ENCODE results near the gene GPR158.

GPR158 gene

GRCh38 chr10:25616903-25617592 is 442.2 kb downstream of the GPR158 start:
- Histone ChIP-seq H3K79me2 (ENCODE audit: insufficient read depth, low read depth) (no peaks in the 10 kb centered on the region), H3K27me3 (ENCODE audit: insufficient read depth, low read depth) (no peaks in the 10 kb centered on the region), H4K20me1 (ENCODE audit: insufficient read depth) (no peaks in the 10 kb centered on the region), H2AFZ (ENCODE audit: low read depth) (no peak overlapping the region), H3K27ac (no peak overlapping the region), H3K4me1 (ENCODE audit: low read depth, poor library complexity, severe bottlenecking) (no peaks in the 10 kb centered on the region), H3K9ac (no peak overlapping the region), H3K4me2 (no peak overlapping the region), H3K36me3 (ENCODE audit: insufficient read depth) (no peaks in the 10 kb centered on the region), H3K4me3 (IDR thresholded peaks at IDR 0.05; ENCODE audit: insufficient read depth, low read depth, low read length) (no peak overlapping the region)
- TF ChIP-seq CTCF (conservative IDR thresholded peaks at IDR 0.05; ENCODE audit: low read depth, low read length) = no peak

- H4K20me1 ChIP-seq (ENCODE audit: insufficient read depth) = no peaks in the 10 kb centered on the region
- no peak overlapping the region for H3K27ac ChIP-seq
- H3K9ac ChIP-seq = no peak overlapping the region
- H3K79me2 ChIP-seq (ENCODE audit: insufficient read depth, low read depth) = no peaks in the 10 kb centered on the region
- H3K27me3 ChIP-seq (ENCODE audit: insufficient read depth, low read depth) = no peaks in the 10 kb centered on the region
- no peak overlapping the region for H2AFZ ChIP-seq (ENCODE audit: low read depth)
- H3K4me2 ChIP-seq = no peak overlapping the region
- H3K36me3 ChIP-seq (ENCODE audit: insufficient read depth) = no peaks in the 10 kb centered on the region
- H3K4me3 ChIP-seq (IDR thresholded peaks at IDR 0.05; ENCODE audit: insufficient read depth, low read depth, low read length) = no peak overlapping the region
- no peak for TF ChIP-seq CTCF (conservative IDR thresholded peaks at IDR 0.05; ENCODE audit: low read depth, low read length)
- no peaks in the 10 kb centered on the region for H3K4me1 ChIP-seq (ENCODE audit: low read depth, poor library complexity, severe bottlenecking)
These were observed 452.8 kb downstream of the GPR158 start for GRCh38 chr10:25627606-25628005.

GRCh38 chr10:25629333-25629732 is 454.5 kb downstream of the GPR158 start:
- TF ChIP-seq CTCF (conservative IDR thresholded peaks at IDR 0.05; ENCODE audit: low read depth, low read length) = no peak
- Histone ChIP-seq H2AFZ (ENCODE audit: low read depth) (no peak overlapping the region), H3K79me2 (ENCODE audit: insufficient read depth, low read depth) (no peaks in the 10 kb centered on the region), H3K4me1 (ENCODE audit: low read depth, poor library complexity, severe bottlenecking) (no peaks in the 10 kb centered on the region), H3K36me3 (ENCODE audit: insufficient read depth) (no peaks in the 10 kb centered on the region), H3K9ac (no peak overlapping the region), H3K4me3 (IDR thresholded peaks at IDR 0.05; ENCODE audit: insufficient read depth, low read depth, low read length) (no peak overlapping the region), H3K27me3 (ENCODE audit: insufficient read depth, low read depth) (no peaks in the 10 kb centered on the region), H3K4me2 (no peak overlapping the region), H3K27ac (no peak overlapping the region), H4K20me1 (ENCODE audit: insufficient read depth) (no peaks in the 10 kb centered on the region)

- Histone ChIP-seq H2AFZ (ENCODE audit: low read depth) (no peak overlapping the region), H3K79me2 (ENCODE audit: insufficient read depth, low read depth) (no peaks in the 10 kb centered on the region), H3K4me3 (IDR thresholded peaks at IDR 0.05; ENCODE audit: insufficient read depth, low read depth, low read length) (no peak overlapping the region), H3K4me1 (ENCODE audit: low read depth, poor library complexity, severe bottlenecking) (no peaks in the 10 kb centered on the region), H3K36me3 (ENCODE audit: insufficient read depth) (no peaks in the 10 kb centered on the region), H3K27me3 (ENCODE audit: insufficient read depth, low read depth) (no peaks in the 10 kb centered on the region), H3K4me2 (no peak overlapping the region), H3K27ac (no peak overlapping the region), H3K9ac (no peak overlapping the region), H4K20me1 (ENCODE audit: insufficient read depth) (no peaks in the 10 kb centered on the region)
- no peak for TF ChIP-seq CTCF (conservative IDR thresholded peaks at IDR 0.05; ENCODE audit: low read depth, low read length)
These were observed 456.7 kb downstream of the GPR158 start for GRCh38 chr10:25631471-25631870.
